Measurements from ENCODE around the gene KCNH6. TPM values are rescaled to one million over a fixed set of nuclear protein-coding genes. Genes with fewer than 3 reads are reported as not detected.

KCNH6 gene
- total RNA-seq, 1 donor from 2014 or later = not detected

- ATAC-seq (no peak), DNase-seq (ENCODE audit: low spot score) (no peak)
Measured at GRCh38 chr17:63529711-63530556, 6.8 kb downstream of the KCNH6 start.

- DNase-seq (ENCODE audit: low spot score) (no peak), ATAC-seq (no peak)
Measured at GRCh38 chr17:63530557-63531021, 7.4 kb downstream of the KCNH6 start.

- no peak for DNase-seq (ENCODE audit: low spot score)
- no peak for ATAC-seq
Measured at GRCh38 chr17:63531022-63531965, 8.1 kb downstream of the KCNH6 start.

- ATAC-seq (no peak), DNase-seq (ENCODE audit: low spot score) (no peak)
Measured at GRCh38 chr17:63533433-63534077, 10.4 kb downstream of the KCNH6 start.

- ATAC-seq = no peak
Measured at GRCh38 chr17:63534078-63534570, 11.0 kb downstream of the KCNH6 start.

GRCh38 chr17:63534816-63535455, 11.8 kb downstream of the KCNH6 start:
- DNase-seq (ENCODE audit: low spot score) = no peak

More at GRCh38 chr17:63534078-63534570, 11.0 kb downstream of the KCNH6 start:
- DNase-seq (ENCODE audit: low spot score) = no peak

GRCh38 chr17:63535640-63536039, 12.5 kb downstream of the KCNH6 start:
- ATAC-seq (no peak), DNase-seq (ENCODE audit: low spot score) (no peak)

More at GRCh38 chr17:63534816-63535455, 11.8 kb downstream of the KCNH6 start:
- no peak for ATAC-seq

- DNase-seq (ENCODE audit: low spot score) = no peak
- ATAC-seq = no peak
Measured at GRCh38 chr17:63537001-63537400, 13.8 kb downstream of the KCNH6 start.

GRCh38 chr17:63537991-63538692, 15.0 kb downstream of the KCNH6 start:
- ATAC-seq = no peak
- no peak for DNase-seq (ENCODE audit: low spot score)

GRCh38 chr17:63538693-63539595, 15.8 kb downstream of the KCNH6 start:
- no peak for DNase-seq (ENCODE audit: low spot score)

GRCh38 chr17:63540590-63540989, 17.4 kb downstream of the KCNH6 start:
- DNase-seq (ENCODE audit: low spot score) = no peak
- no peak for ATAC-seq

More at GRCh38 chr17:63538693-63539595, 15.8 kb downstream of the KCNH6 start:
- ATAC-seq = no peak

GRCh38 chr17:63542218-63542545, 19.0 kb downstream of the KCNH6 start:
- no peak for ATAC-seq
- no peak for DNase-seq (ENCODE audit: low spot score)

GRCh38 chr17:63542942-63543821, 20.0 kb downstream of the KCNH6 start:
- ATAC-seq = peak; percentile 97
- DNase-seq (ENCODE audit: low spot score) = peak; percentile 83

- no peak for ATAC-seq
- no peak for DNase-seq (ENCODE audit: low spot score)
Measured at GRCh38 chr17:63543822-63544420, 20.8 kb downstream of the KCNH6 start.

GRCh38 chr17:63544467-63545301, 21.5 kb downstream of the KCNH6 start:
- DNase-seq (ENCODE audit: low spot score) = no peak
- no peak for ATAC-seq

GRCh38 chr17:63546308-63547082, 23.3 kb downstream of the KCNH6 start:
- ATAC-seq = no peak
- DNase-seq (ENCODE audit: low spot score) = no peak
